Activated CD8-positive, alpha-beta T cell treated with anti-CD3 and anti-CD28 coated beads for 36 hours (primary cell): ENCODE measurements around the gene EN2. TPM values are rescaled to one million over a fixed set of nuclear protein-coding genes. Genes with fewer than 3 reads are reported as not detected.

Source experiments
- ATAC-seq: fragments of 200-7000 bp; cut with Tn5 transposase; one replicate; pipeline ENCODE4 v1.10.0; 2021; ENCODE audit warnings: mild to moderate bottlenecking, moderate library complexity
- CTCF ChIA-PET: fragments of 350-600 bp; sonication (Branson Sonifier 250); formaldehyde crosslinking; loops from one replicate; lab custom pipeline; 2021; ENCODE audit warnings: antibody characterized with exemption; lab: Charles Lee
- POLR2A ChIA-PET: fragments of 350-600 bp; sonication (Branson Sonifier 250); formaldehyde crosslinking; loops from one replicate; lab custom pipeline; 2021; ENCODE audit warnings: antibody characterized with exemption; lab: Charles Lee
- DNase-seq: peaks from one replicate; pipeline ENCODE4 v3.0.0-alpha.2; 2020
- H3K27ac Mint-ChIP-seq: one replicate; pipeline ENCODE4 v1.8.0; 2021; ENCODE audit warnings: mild to moderate bottlenecking, mixed read lengths
- H3K27me3 Mint-ChIP-seq: one replicate; pipeline ENCODE4 v1.8.0; 2021; ENCODE audit warnings: mixed read lengths
- H3K36me3 Mint-ChIP-seq: one replicate; pipeline ENCODE4 v1.8.0; 2021; ENCODE audit warnings: low read depth, mixed read lengths
- H3K4me1 Mint-ChIP-seq: one replicate; pipeline ENCODE4 v1.8.0; 2021; ENCODE audit warnings: low read depth, mixed read lengths
- H3K4me3 Mint-ChIP-seq: one replicate; pipeline ENCODE4 v1.8.0; 2021; ENCODE audit warnings: mild to moderate bottlenecking, moderate library complexity, mixed read lengths
- H3K9me3 Mint-ChIP-seq: one replicate; pipeline ENCODE4 v1.8.0; 2021; ENCODE audit warnings: mixed read lengths
- intact Hi-C: fragments of 100-400 bp; cut with micrococcal nuclease; formaldehyde crosslinking; loops from one replicate; pipeline ENCODE4 v1.10.0; 2022
- total RNA-seq, 2 experiments: library from RNA; stranded (reverse); gene quantifications; one replicate each; pipeline ENCODE4 v1.2.3, GENCODE V29; 2021
- TF ChIP-seq, protein P1 (sequence below): fragments of 200-600 bp; IDR thresholded peaks from one replicate; pipeline ENCODE4 v1.8.0; 2022; ENCODE audit warnings: antibody characterized with exemption, mild to moderate bottlenecking

Gene EN2
- total RNA-seq, 2 experiments from 2014 or later = not detected

DNA sequence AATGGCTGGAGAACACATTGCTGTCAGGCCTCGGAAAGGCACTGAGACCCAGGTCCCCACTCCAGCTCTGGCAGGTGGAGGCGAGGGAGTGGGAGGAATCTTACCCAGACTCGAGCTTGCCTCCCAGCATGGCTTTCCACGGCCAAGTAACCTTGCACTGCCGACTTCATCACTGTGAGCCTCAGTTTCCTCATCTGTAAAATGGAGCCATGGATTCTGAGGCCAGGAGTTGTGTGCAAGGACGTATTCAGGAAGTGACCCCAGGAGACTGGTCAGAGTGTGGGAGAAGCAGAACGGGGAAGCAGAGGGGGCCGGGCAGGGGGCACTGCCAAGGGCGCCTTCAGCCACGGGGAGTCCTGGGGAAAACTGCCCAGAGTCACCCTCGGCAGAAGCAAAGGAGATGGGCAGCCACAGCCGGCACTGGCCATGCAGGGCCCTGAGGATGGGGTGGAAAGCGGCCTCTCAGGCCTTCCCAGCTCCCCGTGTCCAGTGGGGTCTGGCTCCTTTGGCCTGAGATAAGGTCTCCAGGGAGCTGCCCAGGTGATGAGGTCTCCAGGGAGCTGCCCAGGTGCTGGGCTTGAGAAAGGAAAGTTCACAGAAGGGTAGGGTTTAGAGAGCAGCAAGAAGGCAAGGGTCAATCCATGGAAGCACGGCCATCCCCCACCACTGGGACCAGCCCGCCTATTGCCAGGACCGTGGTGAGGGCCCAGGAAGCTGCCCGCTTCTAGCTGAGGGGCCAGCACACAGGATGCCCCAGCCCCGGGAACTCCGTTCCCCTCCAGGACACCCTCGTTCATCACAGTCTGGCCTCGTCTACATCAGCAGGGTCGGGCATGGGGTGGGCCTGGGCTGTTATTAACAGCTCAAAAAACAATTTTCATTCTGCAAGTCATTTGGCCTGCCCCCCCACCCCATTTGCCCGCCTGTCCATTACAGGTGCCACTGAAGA is 34.3 kb upstream of the EN2 start:
- no peaks in the 10 kb centered on the region for H3K36me3 Mint-ChIP-seq
- intact Hi-C loops = no loop called here
- peaks cover 6% of the 10 kb centered on the region for H3K27me3 Mint-ChIP-seq
- no peaks in the 10 kb centered on the region for H3K4me1 Mint-ChIP-seq
- no peak overlapping the region for H3K27ac Mint-ChIP-seq
- no peaks in the 10 kb centered on the region for H3K9me3 Mint-ChIP-seq
- H3K4me3 Mint-ChIP-seq = no peak overlapping the region
- DNase-seq (no peak), ATAC-seq (no peak)
- TF ChIP-seq, protein P1, sequence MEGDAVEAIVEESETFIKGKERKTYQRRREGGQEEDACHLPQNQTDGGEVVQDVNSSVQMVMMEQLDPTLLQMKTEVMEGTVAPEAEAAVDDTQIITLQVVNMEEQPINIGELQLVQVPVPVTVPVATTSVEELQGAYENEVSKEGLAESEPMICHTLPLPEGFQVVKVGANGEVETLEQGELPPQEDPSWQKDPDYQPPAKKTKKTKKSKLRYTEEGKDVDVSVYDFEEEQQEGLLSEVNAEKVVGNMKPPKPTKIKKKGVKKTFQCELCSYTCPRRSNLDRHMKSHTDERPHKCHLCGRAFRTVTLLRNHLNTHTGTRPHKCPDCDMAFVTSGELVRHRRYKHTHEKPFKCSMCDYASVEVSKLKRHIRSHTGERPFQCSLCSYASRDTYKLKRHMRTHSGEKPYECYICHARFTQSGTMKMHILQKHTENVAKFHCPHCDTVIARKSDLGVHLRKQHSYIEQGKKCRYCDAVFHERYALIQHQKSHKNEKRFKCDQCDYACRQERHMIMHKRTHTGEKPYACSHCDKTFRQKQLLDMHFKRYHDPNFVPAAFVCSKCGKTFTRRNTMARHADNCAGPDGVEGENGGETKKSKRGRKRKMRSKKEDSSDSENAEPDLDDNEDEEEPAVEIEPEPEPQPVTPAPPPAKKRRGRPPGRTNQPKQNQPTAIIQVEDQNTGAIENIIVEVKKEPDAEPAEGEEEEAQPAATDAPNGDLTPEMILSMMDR = no peak
- ChIA-PET CTCF (no interaction called here), POLR2A (no interaction called here)

DNA sequence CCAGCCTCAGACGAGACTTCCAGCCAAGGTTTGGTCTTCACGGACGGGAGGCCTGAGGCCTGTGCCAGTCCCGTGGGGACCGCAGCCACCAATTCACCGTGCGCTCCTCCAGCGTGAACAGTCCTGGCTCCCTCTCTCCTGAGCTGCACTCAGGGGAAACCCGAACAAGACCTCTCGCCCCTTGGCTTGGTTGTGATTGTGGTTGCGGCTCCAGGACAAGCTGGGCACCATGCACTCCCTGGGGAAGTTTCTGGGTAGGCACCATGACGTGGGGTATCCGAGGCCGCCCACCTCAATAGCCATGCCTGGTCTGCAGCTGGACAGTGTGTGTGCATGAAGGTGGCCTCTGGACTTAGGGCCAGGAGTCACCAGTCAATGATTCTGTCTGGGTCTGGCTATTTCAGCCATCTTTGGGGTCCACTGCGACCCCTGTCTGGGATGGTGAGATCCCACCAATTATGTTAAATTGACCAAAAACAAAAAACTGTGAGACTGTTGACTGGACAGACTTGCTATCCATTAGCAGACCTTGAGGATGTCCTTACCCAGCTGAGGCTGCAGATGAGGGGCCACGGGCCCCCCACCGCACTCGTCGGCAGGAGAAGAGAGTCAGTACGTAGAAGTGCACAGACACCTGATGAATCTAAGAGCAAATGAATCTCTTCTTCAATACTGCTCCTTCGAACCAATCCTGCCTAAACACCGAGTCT is 33.5 kb upstream of the EN2 start:
- ATAC-seq = no peak
- no peak overlapping the region for H3K4me3 Mint-ChIP-seq
- H3K4me1 Mint-ChIP-seq = no peaks in the 10 kb centered on the region
- no peak for DNase-seq
- CTCF ChIA-PET = no interaction called here
- no peaks in the 10 kb centered on the region for H3K36me3 Mint-ChIP-seq
- H3K27me3 Mint-ChIP-seq = peaks cover 7% of the 10 kb centered on the region
- POLR2A ChIA-PET = no interaction called here
- H3K9me3 Mint-ChIP-seq = no peaks in the 10 kb centered on the region
- intact Hi-C loops = no loop called here
- no peak overlapping the region for H3K27ac Mint-ChIP-seq
- TF ChIP-seq, protein P1 = no peak

DNA sequence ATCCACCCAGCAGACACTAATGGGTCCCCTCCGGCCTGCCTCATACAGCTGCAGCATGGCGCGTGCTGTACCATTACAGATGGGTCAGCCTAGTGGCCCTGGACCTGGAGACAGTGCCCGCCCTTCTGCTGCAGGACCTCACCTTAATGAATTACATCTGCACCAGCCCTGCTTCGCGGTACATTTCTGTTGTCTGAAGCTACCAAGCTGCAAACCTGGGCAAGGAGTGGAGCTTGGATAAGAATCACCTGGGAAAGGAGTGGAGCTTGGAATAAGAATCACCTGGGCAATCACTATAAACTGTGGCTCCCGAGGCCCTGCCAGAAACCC is 33.0 kb upstream of the EN2 start:
- Mint-ChIP-seq H3K27me3 (peaks cover 7% of the 10 kb centered on the region), H3K27ac (no peak overlapping the region), H3K9me3 (no peaks in the 10 kb centered on the region), H3K4me1 (no peaks in the 10 kb centered on the region), H3K36me3 (no peaks in the 10 kb centered on the region), H3K4me3 (no peak overlapping the region)
- ATAC-seq = no peak
- intact Hi-C loops = no loop called here
- ChIA-PET POLR2A (no interaction called here), CTCF (no interaction called here)
- TF ChIP-seq, protein P1 = no peak
- DNase-seq = no peak

DNA sequence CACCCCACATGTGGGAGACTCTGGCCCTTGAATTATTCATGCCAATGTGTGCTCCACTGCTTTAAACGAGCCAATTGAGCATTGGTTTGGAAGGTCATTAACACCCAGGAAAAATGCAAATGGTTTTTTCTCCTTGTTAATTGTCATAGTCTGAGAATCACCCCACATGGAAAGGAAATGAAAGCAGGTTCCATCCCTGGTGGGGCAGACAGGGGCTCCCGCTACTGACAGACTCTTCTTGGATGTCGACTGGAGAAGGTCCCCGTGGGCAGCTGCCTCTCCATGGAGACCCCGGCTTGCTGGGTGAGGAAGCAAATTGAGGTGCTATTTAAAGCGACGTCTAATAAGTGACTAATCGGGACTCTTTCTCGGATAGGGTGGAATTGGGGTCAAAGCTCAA is 32.0 kb upstream of the EN2 start:
- Mint-ChIP-seq H3K4me1 (no peaks in the 10 kb centered on the region), H3K4me3 (no peak overlapping the region), H3K9me3 (no peaks in the 10 kb centered on the region), H3K27me3 (peaks cover 10% of the 10 kb centered on the region), H3K36me3 (no peaks in the 10 kb centered on the region), H3K27ac (no peak overlapping the region)
- ChIA-PET CTCF (no interaction called here), POLR2A (no interaction called here)
- TF ChIP-seq, protein P1 = no peak
- DNase-seq = no peak
- ATAC-seq = no peak
- intact Hi-C loops = no loop called here
